Measurements from ENCODE around the gene CPNE2.

DNA sequence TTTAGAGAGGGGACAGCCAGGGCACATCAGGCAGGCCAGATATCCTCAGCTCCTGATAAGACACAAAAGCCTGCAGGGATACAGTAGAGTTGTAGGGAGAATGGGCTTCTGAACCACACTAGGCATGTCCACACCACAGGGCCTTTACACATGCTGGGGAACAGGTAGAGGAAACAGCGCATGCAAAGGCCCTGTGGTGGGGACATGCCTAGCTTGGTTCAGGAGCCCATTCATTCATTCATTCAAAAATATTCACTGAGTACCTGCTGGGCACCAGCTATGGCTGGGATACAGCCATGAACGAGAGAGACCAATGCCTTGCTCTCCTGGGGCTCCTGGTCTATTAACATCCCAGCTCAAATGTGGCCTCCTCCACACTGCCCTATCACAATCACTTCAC, 4.4 kb downstream of the CPNE2 start:
- TF ChIP-seq, protein P1, sequence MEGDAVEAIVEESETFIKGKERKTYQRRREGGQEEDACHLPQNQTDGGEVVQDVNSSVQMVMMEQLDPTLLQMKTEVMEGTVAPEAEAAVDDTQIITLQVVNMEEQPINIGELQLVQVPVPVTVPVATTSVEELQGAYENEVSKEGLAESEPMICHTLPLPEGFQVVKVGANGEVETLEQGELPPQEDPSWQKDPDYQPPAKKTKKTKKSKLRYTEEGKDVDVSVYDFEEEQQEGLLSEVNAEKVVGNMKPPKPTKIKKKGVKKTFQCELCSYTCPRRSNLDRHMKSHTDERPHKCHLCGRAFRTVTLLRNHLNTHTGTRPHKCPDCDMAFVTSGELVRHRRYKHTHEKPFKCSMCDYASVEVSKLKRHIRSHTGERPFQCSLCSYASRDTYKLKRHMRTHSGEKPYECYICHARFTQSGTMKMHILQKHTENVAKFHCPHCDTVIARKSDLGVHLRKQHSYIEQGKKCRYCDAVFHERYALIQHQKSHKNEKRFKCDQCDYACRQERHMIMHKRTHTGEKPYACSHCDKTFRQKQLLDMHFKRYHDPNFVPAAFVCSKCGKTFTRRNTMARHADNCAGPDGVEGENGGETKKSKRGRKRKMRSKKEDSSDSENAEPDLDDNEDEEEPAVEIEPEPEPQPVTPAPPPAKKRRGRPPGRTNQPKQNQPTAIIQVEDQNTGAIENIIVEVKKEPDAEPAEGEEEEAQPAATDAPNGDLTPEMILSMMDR (IDR thresholded peaks at IDR 0.05) = no peak
- TF ChIP-seq POLR2AphosphoS5 (IDR thresholded peaks at IDR 0.05) = no peak
